HFFc6 (cell line): ENCODE results near the gene CMIP. TPM values are rescaled to one million over a fixed set of nuclear protein-coding genes. Genes with fewer than 3 reads are reported as not detected.

Experiments used
- DNase-seq: peaks from one replicate; pipeline ENCODE4 v3.0.0-alpha.2; 2018
- H3K27ac Mint-ChIP-seq: 2 replicates; pipeline ENCODE4 v1.8.0; 2020; ENCODE audit warnings: mild to moderate bottlenecking, mixed read lengths
- H3K27me3 Mint-ChIP-seq: 2 replicates; pipeline ENCODE4 v1.8.0; 2021; ENCODE audit warnings: mild to moderate bottlenecking, moderate library complexity, mixed read lengths; ENCODE audit not compliant: insufficient read depth
- H3K36me3 Mint-ChIP-seq: 2 replicates; pipeline ENCODE4 v1.8.0; 2021; ENCODE audit warnings: low read depth, mixed read lengths
- H3K4me1 Mint-ChIP-seq: 2 replicates; pipeline ENCODE4 v1.8.0; 2020; ENCODE audit warnings: low read depth, mixed read lengths
- H3K4me3 Mint-ChIP-seq: 2 replicates; pipeline ENCODE4 v1.8.0; 2020; ENCODE audit warnings: mild to moderate bottlenecking, moderate library complexity, mixed read lengths
- H3K9me3 Mint-ChIP-seq: 2 replicates; pipeline ENCODE4 v1.8.0; 2020; ENCODE audit warnings: mild to moderate bottlenecking, mixed read lengths
- total RNA-seq, 6 experiments: library from RNA; stranded (reverse); fragmentation: NEBNext Ultra II Directional; extraction: Animal tissue kit (Norgen Biotek cat#: 25700); gene quantifications; 2 replicates in 1 of 6; 3 replicates in 5 of 6; pipeline ENCODE4 v1.2.3, GENCODE V29; 2021
- TF ChIP-seq, protein P1 (sequence below): fragments of 200-600 bp; sonication (generic); IDR thresholded peaks from 2 replicates; pipeline ENCODE4 v1.5.0; 2021; ENCODE audit warnings: antibody characterized with exemption, mild to moderate bottlenecking

Gene CMIP
- total RNA-seq, 6 experiments from 2014 or later, result 35.9 to 48.0 (median 43.5) TPM

DNA sequence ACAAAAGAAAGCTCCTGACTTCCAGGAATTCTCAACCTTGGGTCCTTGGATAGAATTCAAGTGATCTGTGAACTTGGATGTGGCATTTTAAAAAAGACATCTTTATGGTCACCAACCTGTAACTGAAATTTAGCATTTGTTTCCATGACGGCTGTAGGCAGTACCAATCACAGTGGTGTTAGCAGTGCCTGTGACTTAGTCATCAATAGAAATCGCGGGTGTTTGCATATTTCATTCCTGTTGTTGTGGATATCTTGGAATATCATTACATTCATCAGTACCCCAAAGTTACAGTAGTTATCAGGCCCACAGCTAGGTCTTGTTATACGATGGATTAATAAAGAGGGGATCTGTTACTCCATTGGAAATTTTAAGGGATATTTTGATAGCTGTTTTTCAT, 81.6 kb downstream of the CMIP start:
- Mint-ChIP-seq H3K9me3 (no peaks in the 10 kb centered on the region), H3K4me1 (peaks cover 70% of the 10 kb centered on the region), H3K27me3 (peaks cover 5% of the 10 kb centered on the region), H3K36me3 (peaks cover 31% of the 10 kb centered on the region), H3K4me3 (no peak overlapping the region), H3K27ac (peak overlapping the region; percentile 31; the same call in 1 of the 2 replicates)
- TF ChIP-seq, protein P1, sequence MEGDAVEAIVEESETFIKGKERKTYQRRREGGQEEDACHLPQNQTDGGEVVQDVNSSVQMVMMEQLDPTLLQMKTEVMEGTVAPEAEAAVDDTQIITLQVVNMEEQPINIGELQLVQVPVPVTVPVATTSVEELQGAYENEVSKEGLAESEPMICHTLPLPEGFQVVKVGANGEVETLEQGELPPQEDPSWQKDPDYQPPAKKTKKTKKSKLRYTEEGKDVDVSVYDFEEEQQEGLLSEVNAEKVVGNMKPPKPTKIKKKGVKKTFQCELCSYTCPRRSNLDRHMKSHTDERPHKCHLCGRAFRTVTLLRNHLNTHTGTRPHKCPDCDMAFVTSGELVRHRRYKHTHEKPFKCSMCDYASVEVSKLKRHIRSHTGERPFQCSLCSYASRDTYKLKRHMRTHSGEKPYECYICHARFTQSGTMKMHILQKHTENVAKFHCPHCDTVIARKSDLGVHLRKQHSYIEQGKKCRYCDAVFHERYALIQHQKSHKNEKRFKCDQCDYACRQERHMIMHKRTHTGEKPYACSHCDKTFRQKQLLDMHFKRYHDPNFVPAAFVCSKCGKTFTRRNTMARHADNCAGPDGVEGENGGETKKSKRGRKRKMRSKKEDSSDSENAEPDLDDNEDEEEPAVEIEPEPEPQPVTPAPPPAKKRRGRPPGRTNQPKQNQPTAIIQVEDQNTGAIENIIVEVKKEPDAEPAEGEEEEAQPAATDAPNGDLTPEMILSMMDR, result no peak
- DNase-seq, result no peak

DNA sequence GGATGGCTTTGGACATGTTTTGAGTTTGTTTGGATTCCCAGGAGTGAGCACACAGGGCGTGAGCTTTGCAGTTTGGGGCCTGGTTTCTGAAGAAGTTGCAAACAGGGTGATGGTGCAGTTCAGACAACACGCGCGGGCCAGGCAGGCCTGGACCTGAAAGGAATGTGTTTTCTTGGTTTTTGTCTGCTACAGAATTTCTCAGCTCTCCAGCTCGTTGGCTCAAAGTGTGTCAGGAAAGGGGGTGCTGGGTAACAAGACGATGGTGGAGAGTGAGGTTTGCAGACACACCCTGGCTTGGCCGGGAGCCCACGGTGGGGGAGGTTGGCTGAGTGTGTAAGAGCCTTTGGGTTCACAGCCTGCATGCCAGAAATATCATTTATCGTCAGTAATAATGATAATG, 82.3 kb downstream of the CMIP start:
- DNase-seq, result no peak
- peak overlapping the region; percentile 13; the same call in 1 of the 2 replicates for H3K4me3 Mint-ChIP-seq
- peak overlapping the region; percentile 52 for H3K27ac Mint-ChIP-seq
- peaks cover 74% of the 10 kb centered on the region for H3K4me1 Mint-ChIP-seq
- TF ChIP-seq, protein P1, result no peak
- H3K27me3 Mint-ChIP-seq, result peaks cover 5% of the 10 kb centered on the region
- no peaks in the 10 kb centered on the region for H3K9me3 Mint-ChIP-seq
- H3K36me3 Mint-ChIP-seq, result peaks cover 33% of the 10 kb centered on the region

DNA sequence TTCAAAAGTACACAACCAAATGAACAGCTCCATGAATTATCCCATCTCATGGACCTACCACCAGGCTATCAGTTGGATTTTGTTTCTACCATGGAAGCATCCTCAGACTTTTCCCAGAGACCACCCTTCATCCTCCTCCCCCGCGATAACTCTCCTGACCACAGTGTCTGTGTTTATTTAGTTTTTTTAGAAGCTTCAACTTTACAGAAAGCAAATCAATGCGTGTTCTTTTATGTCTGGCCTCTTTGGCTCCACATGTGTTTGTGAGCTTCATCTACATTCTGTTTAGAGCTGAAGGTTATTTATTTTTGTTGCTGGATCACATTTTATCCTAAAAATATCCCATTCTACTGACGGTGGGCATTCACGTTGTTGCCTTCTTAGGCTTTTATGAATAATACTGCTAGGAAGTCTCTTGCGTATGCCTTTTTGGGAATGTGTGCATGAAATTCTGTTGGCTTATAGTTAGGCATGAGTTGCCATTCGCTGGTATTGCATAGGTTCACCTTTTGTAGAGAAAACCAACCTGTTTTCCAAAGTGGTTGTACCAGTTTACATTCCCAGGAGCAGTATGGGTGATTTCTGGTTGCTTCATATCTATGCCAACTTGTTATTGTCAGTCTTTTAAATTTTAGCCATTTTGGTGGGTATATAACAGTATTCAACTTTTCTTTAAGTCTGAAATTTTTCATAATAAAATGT, 83.0 kb downstream of the CMIP start:
- no peaks in the 10 kb centered on the region for H3K9me3 Mint-ChIP-seq
- no peak overlapping the region for H3K4me3 Mint-ChIP-seq
- peak overlapping the region; percentile 52 for H3K27ac Mint-ChIP-seq
- DNase-seq, result no peak
- peaks cover 36% of the 10 kb centered on the region for H3K36me3 Mint-ChIP-seq
- peaks cover 5% of the 10 kb centered on the region for H3K27me3 Mint-ChIP-seq
- TF ChIP-seq, protein P1, result no peak
- peaks cover 72% of the 10 kb centered on the region for H3K4me1 Mint-ChIP-seq

DNA sequence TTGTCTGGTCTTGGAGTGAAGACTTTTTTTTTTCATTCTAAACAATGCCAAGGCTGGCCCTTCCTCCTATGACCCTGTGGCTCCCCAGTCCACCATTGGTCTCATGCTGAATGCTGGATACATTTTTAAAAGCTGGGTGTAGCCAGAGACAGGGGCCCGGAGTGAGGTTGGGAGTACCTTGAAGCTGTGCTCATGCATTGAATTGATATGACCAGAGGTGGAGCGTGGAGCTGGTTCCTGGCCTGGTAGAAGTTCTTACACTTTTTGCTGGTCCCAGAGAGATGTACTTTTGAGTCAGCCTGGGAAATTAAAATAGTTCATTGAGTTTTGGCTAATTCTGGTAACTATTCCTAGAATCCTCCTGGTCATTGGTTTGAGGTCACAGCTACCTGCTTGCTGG, 83.6 kb downstream of the CMIP start:
- Mint-ChIP-seq H3K27me3 (peaks cover 5% of the 10 kb centered on the region), H3K9me3 (no peaks in the 10 kb centered on the region), H3K27ac (no peak overlapping the region), H3K36me3 (peaks cover 32% of the 10 kb centered on the region), H3K4me3 (no peak overlapping the region), H3K4me1 (peaks cover 74% of the 10 kb centered on the region)
- DNase-seq, result no peak
- TF ChIP-seq, protein P1, result no peak

DNA sequence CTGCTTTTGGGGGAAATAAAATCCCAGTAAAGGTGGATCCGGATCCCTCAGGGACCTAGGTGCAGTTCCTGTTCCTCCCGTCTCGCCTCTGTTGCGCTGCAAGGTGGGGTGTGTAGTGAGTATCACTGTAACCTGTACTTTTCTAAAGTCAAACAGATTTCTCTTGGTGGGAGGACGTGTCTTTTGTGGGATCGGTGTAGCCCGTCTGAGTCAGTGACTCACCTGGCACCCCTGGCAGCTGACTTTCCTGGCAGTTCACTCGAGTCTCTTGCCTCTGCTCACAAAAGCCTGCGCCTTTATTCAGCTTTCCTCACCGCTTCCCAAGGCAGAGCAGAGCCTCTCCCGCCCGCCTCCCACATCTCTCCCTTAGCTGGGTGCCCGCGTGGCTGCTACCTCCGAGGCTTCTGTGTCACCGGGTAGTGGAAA, 85.7 kb downstream of the CMIP start:
- Mint-ChIP-seq H3K36me3 (peaks cover 30% of the 10 kb centered on the region), H3K27ac (no peak overlapping the region), H3K9me3 (no peaks in the 10 kb centered on the region), H3K4me1 (peaks cover 78% of the 10 kb centered on the region), H3K4me3 (no peak overlapping the region), H3K27me3 (peaks cover 5% of the 10 kb centered on the region)
- TF ChIP-seq, protein P1, result no peak
- no peak for DNase-seq
